ENCODE results near the gene PUS7. TPM values are rescaled to one million over a fixed set of nuclear protein-coding genes. Genes with fewer than 3 reads are reported as not detected.

Gene PUS7
- total RNA-seq, 2 donors from 2014 or later, result 7.2 to 11.3 TPM

DNA sequence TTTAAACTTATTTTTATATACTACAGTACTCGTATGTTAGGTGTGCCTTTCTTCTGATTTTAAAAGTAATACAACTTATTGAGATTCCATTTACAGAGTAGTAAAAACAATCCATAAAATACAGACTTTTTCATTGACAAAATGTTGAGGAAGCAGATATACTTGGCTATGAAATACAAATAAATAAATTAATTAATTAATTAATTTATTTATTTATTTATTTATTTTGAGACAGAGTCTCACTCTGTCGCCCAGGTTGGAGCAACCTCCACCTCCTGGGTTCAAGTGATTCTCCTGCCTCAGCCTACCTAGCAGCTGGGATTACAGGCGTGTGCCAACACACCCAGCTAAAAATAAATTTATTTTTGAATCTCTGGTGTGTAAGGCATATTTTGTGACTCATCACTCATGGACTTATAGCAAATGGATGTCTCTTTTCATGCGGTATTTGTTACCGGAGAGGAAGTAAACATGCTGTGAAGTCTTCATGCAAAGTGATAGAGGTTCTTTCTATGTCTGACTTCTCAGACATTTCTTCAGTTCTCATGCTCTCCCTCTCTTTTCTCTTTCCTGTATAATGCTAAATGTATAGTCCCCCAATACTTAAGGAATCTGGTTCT lies 113.2 kb downstream of the PUS7 start:
- intact Hi-C loops (cut with DNase I), result no loop called here
- no peak for DNase-seq (ENCODE audit: low spot score)

Other genes with a start within 250 kb of the PUS7 start
- 10 to 100 TPM; 41.5 to 52.2 TPM for gene SRPK2, start 133.3 kb downstream of the PUS7 start, total RNA-seq
- 10 to 100 TPM; 13.9 to 16.1 TPM for gene RINT1, start 9.9 kb upstream of the PUS7 start, total RNA-seq
- not detected for gene EFCAB10, start 59.2 kb upstream of the PUS7 start, total RNA-seq

Measured in posterior vena cava (tissue), 2 donors.